ENCODE measurements around the gene ANXA2R.

Gene ANXA2R

DNA sequence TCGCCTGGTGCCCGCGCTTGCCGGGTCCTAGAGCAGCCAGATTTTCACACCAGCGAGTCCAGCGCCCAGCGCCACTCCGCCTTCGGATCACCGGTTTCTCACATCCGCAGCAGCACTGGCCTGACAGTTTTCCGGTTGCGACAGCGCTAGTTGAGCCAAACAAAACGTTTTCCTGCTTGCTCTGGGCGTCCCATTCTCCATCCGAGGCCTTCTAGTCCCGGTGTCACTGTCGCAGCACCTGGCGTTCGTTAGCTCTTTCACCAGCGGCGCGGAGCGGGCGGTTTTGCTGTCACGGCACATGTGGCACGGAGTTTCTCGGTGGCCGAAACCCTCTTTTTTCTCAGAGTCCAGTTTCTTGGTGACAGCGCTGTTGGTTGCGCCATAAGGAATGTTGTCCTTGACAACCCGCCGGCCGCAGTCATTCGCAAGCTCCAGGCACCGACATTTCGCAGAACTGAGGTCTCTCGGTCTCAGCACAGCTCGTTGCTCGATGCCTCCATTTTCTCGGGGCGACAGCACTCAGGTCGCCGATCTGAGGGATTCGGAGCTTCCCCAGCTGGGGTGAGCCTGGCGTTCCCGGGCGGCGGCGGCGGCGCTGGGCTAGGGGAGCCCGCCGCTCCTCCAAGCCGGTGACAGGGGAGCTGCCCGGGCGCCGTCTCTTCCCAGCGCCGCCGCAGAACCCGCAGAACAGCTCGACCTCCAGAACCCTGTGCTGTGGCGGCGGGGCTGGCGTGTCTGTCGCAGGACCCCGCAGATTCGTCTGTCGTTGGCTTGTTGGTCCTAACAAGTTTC lies 47.8 kb downstream of the ANXA2R start:
- Histone ChIP-seq H3K9ac (ENCODE audit: low read depth, low read length, poor library complexity, severe bottlenecking) (peak overlapping the region; percentile 99), H3K4me2 (ENCODE audit: low read depth, low read length, poor library complexity, severe bottlenecking) (peak overlapping the region; percentile 92), H3K9me3 (ENCODE audit: insufficient read depth, low read depth, low read length) (no peaks in the 10 kb centered on the region; the same call in 1 of the 2 replicates), H3K4me1 (ENCODE audit: insufficient read depth, low read length, poor library complexity, severe bottlenecking) (peaks cover 38% of the 10 kb centered on the region), H2AFZ (ENCODE audit: low read length) (0 out of 2 replicates have a peak overlapping the region, but pooled peaks have one; percentile 16), H3K36me3 (ENCODE audit: insufficient read depth, low read length) (no peaks in the 10 kb centered on the region), H3K27me3 (ENCODE audit: insufficient read depth, low read length, poor library complexity, severe bottlenecking) (no peaks in the 10 kb centered on the region), H3K79me2 (ENCODE audit: insufficient read depth, low read length) (peaks cover 84% of the 10 kb centered on the region), H3K4me3 (ENCODE audit: low read length, poor library complexity, severe bottlenecking) (peak overlapping the region; percentile 87), H3F3A (ENCODE audit: low read depth) (peaks cover 22% of the 10 kb centered on the region; the same call in 1 of the 2 replicates), H4K20me1 (ENCODE audit: insufficient read depth, low read length, poor library complexity, severe bottlenecking) (no peaks in the 10 kb centered on the region), H3K9me2 (replicated peaks; ENCODE audit: low read depth, low read length) (no peaks in the 10 kb centered on the region)
- TF ChIP-seq, protein P1, sequence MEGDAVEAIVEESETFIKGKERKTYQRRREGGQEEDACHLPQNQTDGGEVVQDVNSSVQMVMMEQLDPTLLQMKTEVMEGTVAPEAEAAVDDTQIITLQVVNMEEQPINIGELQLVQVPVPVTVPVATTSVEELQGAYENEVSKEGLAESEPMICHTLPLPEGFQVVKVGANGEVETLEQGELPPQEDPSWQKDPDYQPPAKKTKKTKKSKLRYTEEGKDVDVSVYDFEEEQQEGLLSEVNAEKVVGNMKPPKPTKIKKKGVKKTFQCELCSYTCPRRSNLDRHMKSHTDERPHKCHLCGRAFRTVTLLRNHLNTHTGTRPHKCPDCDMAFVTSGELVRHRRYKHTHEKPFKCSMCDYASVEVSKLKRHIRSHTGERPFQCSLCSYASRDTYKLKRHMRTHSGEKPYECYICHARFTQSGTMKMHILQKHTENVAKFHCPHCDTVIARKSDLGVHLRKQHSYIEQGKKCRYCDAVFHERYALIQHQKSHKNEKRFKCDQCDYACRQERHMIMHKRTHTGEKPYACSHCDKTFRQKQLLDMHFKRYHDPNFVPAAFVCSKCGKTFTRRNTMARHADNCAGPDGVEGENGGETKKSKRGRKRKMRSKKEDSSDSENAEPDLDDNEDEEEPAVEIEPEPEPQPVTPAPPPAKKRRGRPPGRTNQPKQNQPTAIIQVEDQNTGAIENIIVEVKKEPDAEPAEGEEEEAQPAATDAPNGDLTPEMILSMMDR (conservative IDR thresholded peaks at IDR 0.05; ENCODE audit: low read length), result no peak
- TF ChIP-seq EZH2phosphoT487 (IDR thresholded peaks at IDR 0.05; ENCODE audit: borderline replicate concordance), result no peak

- Histone ChIP-seq H3F3A (ENCODE audit: low read depth) (peaks cover 22% of the 10 kb centered on the region; the same call in 1 of the 2 replicates), H3K9me3 (ENCODE audit: insufficient read depth, low read depth, low read length) (no peaks in the 10 kb centered on the region; the same call in 1 of the 2 replicates), H3K79me2 (ENCODE audit: insufficient read depth, low read length) (peaks cover 77% of the 10 kb centered on the region), H4K20me1 (ENCODE audit: insufficient read depth, low read length, poor library complexity, severe bottlenecking) (no peaks in the 10 kb centered on the region), H3K4me3 (ENCODE audit: low read length, poor library complexity, severe bottlenecking) (peak overlapping the region; percentile 87), H3K27me3 (ENCODE audit: insufficient read depth, low read length, poor library complexity, severe bottlenecking) (no peaks in the 10 kb centered on the region), H2AFZ (ENCODE audit: low read length) (0 out of 2 replicates have a peak overlapping the region, but pooled peaks have one; percentile 16), H3K4me2 (ENCODE audit: low read depth, low read length, poor library complexity, severe bottlenecking) (peak overlapping the region; percentile 92), H3K36me3 (ENCODE audit: insufficient read depth, low read length) (no peaks in the 10 kb centered on the region), H3K4me1 (ENCODE audit: insufficient read depth, low read length, poor library complexity, severe bottlenecking) (peaks cover 31% of the 10 kb centered on the region), H3K9me2 (replicated peaks; ENCODE audit: low read depth, low read length) (no peaks in the 10 kb centered on the region), H3K9ac (ENCODE audit: low read depth, low read length, poor library complexity, severe bottlenecking) (peak overlapping the region; percentile 99)
- no peak for TF ChIP-seq EZH2phosphoT487 (IDR thresholded peaks at IDR 0.05; ENCODE audit: borderline replicate concordance)
- TF ChIP-seq, protein P1 (conservative IDR thresholded peaks at IDR 0.05; ENCODE audit: low read length), result no peak
These were observed 48.6 kb downstream of the ANXA2R start for GRCh38 chr5:42991404-42992087.

DNA sequence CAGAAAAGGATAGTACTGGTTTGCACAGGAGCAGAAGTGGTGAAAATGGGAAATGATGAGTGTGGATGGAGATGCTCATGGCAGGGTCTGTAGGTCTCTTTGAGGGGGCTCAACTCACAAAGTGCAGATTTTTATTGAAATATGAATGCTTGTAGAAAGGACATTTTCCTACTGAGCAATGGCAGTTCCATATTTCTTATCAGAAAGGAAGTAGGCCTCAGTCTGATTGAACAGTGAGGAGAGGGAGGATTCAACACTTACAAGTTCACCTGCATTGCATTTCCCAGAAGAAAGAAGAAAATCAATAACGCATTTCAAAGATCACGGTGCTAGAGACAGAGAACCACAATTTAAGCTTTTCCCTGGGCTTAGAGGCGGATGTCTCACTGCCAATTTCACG lies 49.2 kb downstream of the ANXA2R start:
- no peak overlapping the region for H2AFZ ChIP-seq (ENCODE audit: low read length)
- no peaks in the 10 kb centered on the region for H4K20me1 ChIP-seq (ENCODE audit: insufficient read depth, low read length, poor library complexity, severe bottlenecking)
- TF ChIP-seq, protein P1 (conservative IDR thresholded peaks at IDR 0.05; ENCODE audit: low read length), result no peak
- no peak for TF ChIP-seq EZH2phosphoT487 (IDR thresholded peaks at IDR 0.05; ENCODE audit: borderline replicate concordance)
- no peaks in the 10 kb centered on the region; the same call in 1 of the 2 replicates for H3K9me3 ChIP-seq (ENCODE audit: insufficient read depth, low read depth, low read length)
- peak overlapping the region; percentile 92 for H3K4me2 ChIP-seq (ENCODE audit: low read depth, low read length, poor library complexity, severe bottlenecking)
- peaks cover 73% of the 10 kb centered on the region for H3K79me2 ChIP-seq (ENCODE audit: insufficient read depth, low read length)
- no peaks in the 10 kb centered on the region for H3K36me3 ChIP-seq (ENCODE audit: insufficient read depth, low read length)
- H3K4me3 ChIP-seq (ENCODE audit: low read length, poor library complexity, severe bottlenecking), result peak overlapping the region; percentile 87
- H3K27me3 ChIP-seq (ENCODE audit: insufficient read depth, low read length, poor library complexity, severe bottlenecking), result no peaks in the 10 kb centered on the region
- peaks cover 24% of the 10 kb centered on the region for H3K4me1 ChIP-seq (ENCODE audit: insufficient read depth, low read length, poor library complexity, severe bottlenecking)
- peak overlapping the region; percentile 99 for H3K9ac ChIP-seq (ENCODE audit: low read depth, low read length, poor library complexity, severe bottlenecking)
- H3F3A ChIP-seq (ENCODE audit: low read depth), result peaks cover 22% of the 10 kb centered on the region; the same call in 1 of the 2 replicates
- H3K9me2 ChIP-seq (replicated peaks; ENCODE audit: low read depth, low read length), result no peaks in the 10 kb centered on the region
